PC-9 (cell line): ENCODE results near the gene ZDHHC14.

Experiments used
- EZH2 ChIP-seq: fragments of 200-600 bp; sonication (generic); IDR thresholded peaks from 2 replicates; pipeline ENCODE4 v1.8.0; 2017; ENCODE audit warnings: antibody characterized with exemption, low read depth
- TF ChIP-seq, protein P1 (sequence below): fragments of 200-600 bp; sonication (generic); conservative IDR thresholded peaks from 2 replicates; pipeline ENCODE4 v1.6.1; 2017; ENCODE audit warnings: mixed run types, antibody characterized with exemption, mild to moderate bottlenecking, moderate library complexity

- TF ChIP-seq, protein P1, sequence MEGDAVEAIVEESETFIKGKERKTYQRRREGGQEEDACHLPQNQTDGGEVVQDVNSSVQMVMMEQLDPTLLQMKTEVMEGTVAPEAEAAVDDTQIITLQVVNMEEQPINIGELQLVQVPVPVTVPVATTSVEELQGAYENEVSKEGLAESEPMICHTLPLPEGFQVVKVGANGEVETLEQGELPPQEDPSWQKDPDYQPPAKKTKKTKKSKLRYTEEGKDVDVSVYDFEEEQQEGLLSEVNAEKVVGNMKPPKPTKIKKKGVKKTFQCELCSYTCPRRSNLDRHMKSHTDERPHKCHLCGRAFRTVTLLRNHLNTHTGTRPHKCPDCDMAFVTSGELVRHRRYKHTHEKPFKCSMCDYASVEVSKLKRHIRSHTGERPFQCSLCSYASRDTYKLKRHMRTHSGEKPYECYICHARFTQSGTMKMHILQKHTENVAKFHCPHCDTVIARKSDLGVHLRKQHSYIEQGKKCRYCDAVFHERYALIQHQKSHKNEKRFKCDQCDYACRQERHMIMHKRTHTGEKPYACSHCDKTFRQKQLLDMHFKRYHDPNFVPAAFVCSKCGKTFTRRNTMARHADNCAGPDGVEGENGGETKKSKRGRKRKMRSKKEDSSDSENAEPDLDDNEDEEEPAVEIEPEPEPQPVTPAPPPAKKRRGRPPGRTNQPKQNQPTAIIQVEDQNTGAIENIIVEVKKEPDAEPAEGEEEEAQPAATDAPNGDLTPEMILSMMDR, result no peak
- TF ChIP-seq EZH2, result no peak
Observed at GRCh38 chr6:157575436-157576145, 194.6 kb downstream of the ZDHHC14 start.
